ENCODE results near the gene SFXN5.
"Not testable (repeated sequence)": the region's sequence is repeated elsewhere in the genome, so short reads cannot be mapped to it uniquely, and the experiment has no call there.

SFXN5 gene

GRCh38 chr2:73099486-73099885, 28.0 kb upstream of the SFXN5 start:
- TF ChIP-seq CTCF (IDR thresholded peaks at IDR 0.05; ENCODE audit: low read depth, low read length, missing control alignments) = no peak
- no peak for DNase-seq (ENCODE audit: extremely low read depth, low read depth)
- no peak overlapping the region for H3K4me3 ChIP-seq (replicated peaks; ENCODE audit: low read depth, low read length)

GRCh38 chr2:73095910-73096309, 24.4 kb upstream of the SFXN5 start:
- no peak for DNase-seq (ENCODE audit: extremely low read depth, low read depth)
- TF ChIP-seq CTCF (IDR thresholded peaks at IDR 0.05; ENCODE audit: low read depth, low read length, missing control alignments) = no peak
- H3K4me3 ChIP-seq (replicated peaks; ENCODE audit: low read depth, low read length) = no peak overlapping the region

GRCh38 chr2:73093601-73094218, 22.2 kb upstream of the SFXN5 start:
- DNase-seq (ENCODE audit: extremely low read depth, low read depth); H3K4me3 ChIP-seq (replicated peaks; ENCODE audit: low read depth, low read length): not testable (repeated sequence)

GRCh38 chr2:73092146-73092783, 20.8 kb upstream of the SFXN5 start:
- no peak for DNase-seq (ENCODE audit: extremely low read depth, low read depth)
- H3K4me3 ChIP-seq (replicated peaks; ENCODE audit: low read depth, low read length) = no peak overlapping the region
- no peak for TF ChIP-seq CTCF (IDR thresholded peaks at IDR 0.05; ENCODE audit: low read depth, low read length, missing control alignments)

- no peak for DNase-seq (ENCODE audit: extremely low read depth, low read depth)
- no peak overlapping the region for H3K4me3 ChIP-seq (replicated peaks; ENCODE audit: low read depth, low read length)
- no peak for TF ChIP-seq CTCF (IDR thresholded peaks at IDR 0.05; ENCODE audit: low read depth, low read length, missing control alignments)
These were observed 20.2 kb upstream of the SFXN5 start for GRCh38 chr2:73091696-73092095.

- no peak for TF ChIP-seq CTCF (IDR thresholded peaks at IDR 0.05; ENCODE audit: low read depth, low read length, missing control alignments)
- DNase-seq (ENCODE audit: extremely low read depth, low read depth) = no peak
- H3K4me3 ChIP-seq (replicated peaks; ENCODE audit: low read depth, low read length) = no peak overlapping the region
These were observed 19.7 kb upstream of the SFXN5 start for GRCh38 chr2:73091164-73091563.

GRCh38 chr2:73089270-73090030, 17.9 kb upstream of the SFXN5 start:
- TF ChIP-seq CTCF (IDR thresholded peaks at IDR 0.05; ENCODE audit: low read depth, low read length, missing control alignments) = no peak
- DNase-seq (ENCODE audit: extremely low read depth, low read depth) = peak; percentile 75

More at GRCh38 chr2:73089270-73090030, 17.9 kb upstream of the SFXN5 start:
- no peak overlapping the region for H3K4me3 ChIP-seq (replicated peaks; ENCODE audit: low read depth, low read length)

All from HFF-Myc (cell line).